NCI-H748 (cell line): ENCODE measurements around the gene ZNF407.
"Not testable (repeated sequence)": the region's sequence is repeated elsewhere in the genome, so short reads cannot be mapped to it uniquely, and the experiment has no call there.

Experiments used
- DNase-seq: peaks from one replicate; lab custom pipeline; 2025; ENCODE audit not compliant: unreplicated experiment; lab: John Stamatoyannopoulos, UW

ZNF407 gene

DNA sequence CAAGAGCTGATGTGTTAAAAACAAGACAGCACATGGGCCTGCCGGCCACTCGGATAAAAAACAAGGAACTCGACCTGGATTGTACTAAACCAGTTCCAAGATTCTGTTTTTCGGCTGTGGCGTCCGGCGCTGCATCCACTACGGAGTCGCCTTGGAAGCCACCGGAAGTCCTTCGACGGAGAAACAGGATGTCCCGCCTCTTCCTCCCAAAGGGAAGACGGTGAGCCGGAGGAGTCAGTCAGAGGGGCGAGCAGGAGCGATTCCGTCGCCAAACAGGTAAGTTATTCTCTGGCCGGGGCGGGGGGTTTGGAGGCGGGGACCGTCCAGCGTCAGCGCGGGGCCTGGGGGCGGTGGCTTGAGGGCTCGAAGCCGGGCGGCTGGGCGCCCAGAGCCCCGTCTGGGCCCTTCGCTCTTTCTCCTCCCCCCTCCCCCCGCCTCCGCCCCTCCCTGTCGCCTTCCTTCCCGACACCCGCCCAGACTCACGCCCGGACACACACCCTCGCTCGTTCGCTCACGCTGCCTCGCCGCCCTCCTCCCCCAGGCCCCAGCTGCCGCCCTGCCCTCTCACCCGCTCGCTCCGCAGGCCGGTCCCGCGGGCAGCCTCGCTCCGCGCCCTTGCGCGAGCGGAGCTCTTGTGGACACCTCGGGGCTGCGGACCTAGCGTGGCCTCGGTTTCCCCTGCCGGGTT, at the start of gene ZNF407:
TSS of gene ZNF407 (plus strand) at position 209 of the 688 bp plus-strand sequence. CDS start 33,150 bp downstream, outside the sequence.
- DNase-seq, result peak; percentile 95

- no peak for DNase-seq
Measured at GRCh38 chr18:74549591-74550104, 48.0 kb upstream of the ZNF407 start.

DNA sequence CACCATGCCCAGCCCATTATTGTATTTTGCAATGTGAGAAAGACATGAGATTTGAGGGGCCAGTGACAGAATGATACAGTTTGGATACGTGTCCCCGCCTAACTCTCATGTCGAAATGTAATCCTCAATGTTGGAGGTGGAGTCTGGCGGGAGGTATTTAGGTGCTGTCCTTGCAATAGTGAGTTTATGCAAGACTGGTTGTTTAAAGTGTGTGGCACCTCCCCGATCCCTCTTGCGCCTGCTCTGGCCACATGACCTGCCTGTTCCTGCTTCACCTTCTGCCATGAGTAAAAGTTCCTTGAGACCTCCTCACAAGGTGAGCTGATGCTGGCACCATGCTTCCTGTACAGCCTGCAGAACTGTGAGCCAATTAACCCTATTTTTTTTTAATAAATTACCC, 46.8 kb upstream of the ZNF407 start:
- DNase-seq, result no peak

GRCh38 chr18:74551452-74551851, 46.2 kb upstream of the ZNF407 start:
- no peak for DNase-seq

- peak; percentile 86 for DNase-seq
Measured at GRCh38 chr18:74551936-74552555, 45.6 kb upstream of the ZNF407 start.

- DNase-seq, result no peak
Measured at GRCh38 chr18:74556126-74556525, 41.5 kb upstream of the ZNF407 start.

DNA sequence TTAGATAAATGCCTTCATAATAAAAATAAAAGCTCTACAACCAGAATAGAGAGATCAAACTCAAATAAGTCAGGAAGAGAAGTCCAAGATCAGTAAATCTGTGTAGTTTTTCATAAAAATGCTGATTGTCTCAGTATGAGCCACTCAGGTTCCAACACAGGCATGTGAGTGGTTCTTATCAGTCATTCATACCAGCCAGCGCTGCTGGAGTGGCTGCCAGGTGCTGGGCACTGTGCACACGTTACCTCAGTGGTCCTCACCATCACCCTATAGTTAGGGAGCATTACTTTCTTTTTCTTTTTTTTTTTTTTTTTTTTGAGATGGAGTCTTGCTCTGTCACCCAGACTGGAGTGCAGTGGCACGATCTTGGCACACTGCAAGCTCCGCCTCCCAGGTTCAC, 39.6 kb upstream of the ZNF407 start:
- no peak for DNase-seq

- no peak for DNase-seq
Measured at GRCh38 chr18:74562131-74562730, 35.4 kb upstream of the ZNF407 start.

DNA sequence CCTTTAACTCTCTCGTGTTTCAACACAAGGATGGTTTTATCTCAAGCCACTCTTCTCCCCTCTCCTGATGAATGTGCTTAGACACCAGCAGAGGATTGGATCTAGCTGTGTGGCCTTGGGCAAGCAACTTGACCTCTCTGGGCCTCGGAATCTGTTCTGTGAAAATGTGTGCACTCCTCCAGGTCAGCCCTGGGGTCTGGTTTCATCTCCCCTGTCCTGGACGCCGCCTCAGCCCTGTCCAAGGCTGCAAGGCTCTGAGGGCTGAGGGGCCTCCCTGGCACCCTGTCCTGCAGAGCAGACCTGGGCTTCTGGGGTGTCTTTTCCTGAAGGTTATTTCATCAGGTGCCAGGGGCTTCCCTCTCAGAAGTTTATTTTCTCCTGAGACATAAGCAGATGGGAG, 34.9 kb upstream of the ZNF407 start:
- no peak for DNase-seq

DNA sequence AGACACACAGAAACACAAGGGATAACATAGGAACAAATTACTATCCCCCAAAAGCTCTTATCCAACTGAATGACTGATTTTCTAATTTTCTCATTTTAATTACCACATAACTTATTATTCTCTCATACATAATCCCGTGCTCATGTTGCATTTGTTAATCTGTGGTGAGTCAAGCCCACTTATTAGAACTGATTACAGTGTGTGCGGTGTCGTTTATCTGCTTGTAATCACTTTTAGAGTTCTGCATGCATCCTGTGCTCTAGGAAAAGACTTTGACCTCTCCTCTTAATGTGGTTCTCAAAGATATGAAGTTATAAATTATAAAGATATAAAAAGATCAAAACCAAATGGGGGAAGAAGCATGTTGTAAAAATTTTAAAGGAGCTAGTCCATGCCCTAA, 33.7 kb upstream of the ZNF407 start:
- no peak for DNase-seq

- not testable (repeated sequence) for DNase-seq
Measured at GRCh38 chr18:74565164-74565563, 32.5 kb upstream of the ZNF407 start.

DNA sequence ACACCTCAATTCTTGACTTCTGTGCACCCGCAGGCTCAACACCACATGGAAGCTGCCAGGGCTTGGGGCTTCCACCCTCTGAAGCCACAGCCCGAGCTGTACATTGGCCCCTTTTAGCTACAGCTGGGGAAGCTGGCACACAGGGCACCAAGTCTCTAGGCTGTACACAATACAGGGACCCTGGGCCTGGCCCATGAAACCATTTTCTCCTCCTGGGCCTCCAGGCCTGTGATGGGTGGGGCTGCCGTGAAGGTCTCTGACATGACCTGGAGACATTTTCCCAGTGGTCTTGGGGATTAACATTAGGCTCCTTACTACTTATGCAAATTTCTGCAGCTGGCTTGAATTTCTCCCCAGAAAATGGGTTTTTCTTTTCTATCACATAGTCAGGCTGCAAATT, 31.7 kb upstream of the ZNF407 start:
- not testable (repeated sequence) for DNase-seq

- DNase-seq, result no peak
Measured at GRCh38 chr18:74567822-74568221, 29.8 kb upstream of the ZNF407 start.

- DNase-seq, result no peak
Measured at GRCh38 chr18:74569401-74569800, 28.3 kb upstream of the ZNF407 start.

GRCh38 chr18:74570266-74570665, 27.4 kb upstream of the ZNF407 start:
- DNase-seq, result no peak

- DNase-seq, result no peak
Measured at GRCh38 chr18:74571895-74572680, 25.6 kb upstream of the ZNF407 start.

DNA sequence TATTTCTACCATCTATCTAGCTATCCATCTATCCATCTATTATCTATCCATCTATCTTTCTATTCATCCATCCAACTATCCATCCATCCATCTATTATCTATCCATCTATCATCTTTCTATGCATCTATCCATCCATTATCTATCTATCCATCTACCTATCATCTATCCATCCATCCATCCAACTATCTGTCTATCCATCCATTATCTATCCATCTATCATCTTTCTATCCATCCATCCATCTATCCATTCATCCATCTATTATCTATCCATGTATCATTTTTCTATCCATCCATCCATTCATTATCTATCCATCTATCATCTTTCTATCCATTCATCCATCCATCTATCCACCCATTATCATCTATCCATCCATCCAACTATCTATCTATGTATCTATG, 24.6 kb upstream of the ZNF407 start:
- no peak for DNase-seq

DNA sequence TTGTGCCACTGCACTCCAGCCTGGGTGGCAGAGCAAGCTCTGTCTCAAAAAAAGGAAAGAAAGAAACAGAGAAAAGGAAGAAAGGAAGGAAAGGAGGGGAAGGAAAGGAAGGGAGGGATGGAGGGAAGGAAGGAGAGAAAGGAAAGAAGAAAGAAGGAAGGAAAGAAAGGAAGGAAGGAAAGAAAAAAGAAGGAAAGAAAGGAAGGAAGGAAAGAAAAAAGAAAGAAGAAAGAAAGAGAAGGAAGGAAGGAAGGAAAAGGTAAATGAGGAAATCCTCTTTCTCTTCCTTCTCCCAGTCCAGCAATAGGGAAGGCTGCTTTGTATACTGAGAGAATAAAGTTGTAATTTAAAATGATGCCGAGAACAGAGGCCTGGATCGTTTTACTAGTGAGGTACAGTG, 22.8 kb upstream of the ZNF407 start:
- DNase-seq, result no peak

- DNase-seq, result no peak
Measured at GRCh38 chr18:74577019-74577418, 20.7 kb upstream of the ZNF407 start.

DNA sequence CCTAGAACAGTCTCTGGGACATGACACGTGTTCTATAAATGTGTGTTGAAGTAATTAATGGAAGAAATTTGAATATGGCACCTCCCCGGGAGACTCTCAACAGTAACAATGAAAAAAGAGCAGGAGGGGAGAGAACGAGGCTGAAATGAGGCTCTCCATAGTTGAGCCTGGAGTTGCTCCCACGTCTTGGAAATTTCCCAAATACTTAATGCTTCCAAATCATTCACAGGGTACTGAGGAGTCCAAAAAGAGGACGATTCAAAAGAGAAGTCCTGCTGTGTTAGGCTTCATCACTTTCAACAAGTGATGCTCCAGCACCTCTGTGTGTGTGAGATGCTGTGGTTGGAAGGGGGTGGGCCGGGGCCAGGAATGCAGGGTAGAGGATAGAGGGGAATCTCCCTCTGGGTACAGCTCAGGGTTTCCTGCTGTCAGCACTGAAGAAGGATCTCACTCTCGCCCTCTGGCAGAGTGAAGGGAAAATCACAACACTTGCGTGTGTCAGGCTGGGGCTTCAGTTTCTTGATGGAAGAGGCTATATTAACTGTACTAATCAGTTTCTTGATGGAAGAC, 18.1 kb upstream of the ZNF407 start:
- DNase-seq, result no peak

GRCh38 chr18:74582642-74583041, 15.0 kb upstream of the ZNF407 start:
- DNase-seq, result no peak
